G401 (cell line): Measurements from ENCODE around the gene PLD4. TPM values are rescaled to one million over a fixed set of nuclear protein-coding genes. Genes with fewer than 3 reads are reported as not detected.
A peak's percentile ranks its signal among the peaks of the same experiment; 100 is the strongest.

Experiments
- DNase-seq: peaks from one replicate; pipeline ENCODE4 v3.0.0-alpha.2; 2015; ENCODE audit warnings: low spot score
- in situ Hi-C: cut with HindIII; loops from 2 replicates; pipeline ENCODE4 v1.10.0; 2016; ENCODE audit warnings: low sequenced_read_pairs, mixed read lengths
- total RNA-seq: library from RNA; depleted of rRNA; stranded (reverse); fragments of >200 nt; shearing (Covaris generic); gene quantifications from 2 replicates; pipeline ENCODE4 v1.2.3, GENCODE V29; 2014; rRNA removed

PLD4 gene
- total RNA-seq, 1 experiment from 2014 or later, result not detected

- DNase-seq, result peak; percentile 64
- in situ Hi-C loops, result no loop called here
These were observed 53.3 kb downstream of the PLD4 start, which contains the start of gene AHNAK2 for GRCh38 chr14:104977681-104978653. Gene AHNAK2, minus strand, starts transcription at chr14:104978374. Its CDS starts 137 bp downstream, at chr14:104978237.

- in situ Hi-C loops, result no loop called here
These were observed 54.3 kb downstream of the PLD4 start for GRCh38 chr14:104978746-104979691.

GRCh38 chr14:104979758-104980610, 55.3 kb downstream of the PLD4 start:
- peak; percentile 80 for DNase-seq
- in situ Hi-C loops, result no loop called here

More at GRCh38 chr14:104978746-104979691, 54.3 kb downstream of the PLD4 start:
- DNase-seq, result no peak

- DNase-seq, result no peak
- in situ Hi-C loops, result no loop called here
These were observed 56.2 kb downstream of the PLD4 start for GRCh38 chr14:104980611-104981531.

GRCh38 chr14:104981699-104982541, 57.2 kb downstream of the PLD4 start:
- DNase-seq, result no peak
- in situ Hi-C loops, result no loop called here

- in situ Hi-C loops, result no loop called here
- no peak for DNase-seq
These were observed 58.0 kb downstream of the PLD4 start for GRCh38 chr14:104982548-104983230.

Other genes starting within 250 kb of the PLD4 start
- gene INF2, start 235.3 kb upstream of the PLD4 start, total RNA-seq, result 30.3 and 31.3 TPM in 2 replicates
- gene ADSS1, start 200.7 kb upstream of the PLD4 start, total RNA-seq, result 18.3 and 19.5 TPM in 2 replicates
- 207 and 294 TPM in 2 replicates for gene SIVA1, start 171.7 kb upstream of the PLD4 start, total RNA-seq
- 220 and 224 TPM in 2 replicates for gene AKT1, start 129.1 kb upstream of the PLD4 start, total RNA-seq
- 14.3 and 25.3 TPM in 2 replicates for gene ZBTB42, start 123.8 kb upstream of the PLD4 start, total RNA-seq
- gene CEP170B, start 59.6 kb upstream of the PLD4 start, total RNA-seq, result 10.6 and 14.4 TPM in 2 replicates
- 17.0 and 31.1 TPM in 2 replicates for gene AHNAK2, start 53.5 kb downstream of the PLD4 start, total RNA-seq
- 10.5 and 18.0 TPM in 2 replicates for gene CLBA1, start 60.9 kb downstream of the PLD4 start, total RNA-seq
- 69.8 and 83.1 TPM in 2 replicates for gene CDCA4, start 96.2 kb downstream of the PLD4 start, total RNA-seq
- 0.43 TPM in 1 of 2 replicates, not detected in the other for gene GPR132, start 140.6 kb downstream of the PLD4 start, total RNA-seq
- 8.6 and 17.2 TPM in 2 replicates for gene JAG2, start 243.9 kb downstream of the PLD4 start, total RNA-seq